DOHH2 (cell line): Measurements from ENCODE around the gene AUTS2.

ENCODE experiments used
- H3F3A ChIP-seq: fragments of 200-600 bp; sonication (generic), shearing (Covaris generic); 2 replicates; pipeline ENCODE4 v1.6.0; 2016; ENCODE audit warnings: antibody characterized with exemption, mild to moderate bottlenecking; ENCODE audit not compliant: control insufficient read depth, insufficient read depth
- H3K27ac ChIP-seq: fragments of 200-600 bp; sonication (generic); 2 replicates; pipeline ENCODE4 v1.5.1; 2014; ENCODE audit warnings: low read depth, mild to moderate bottlenecking, low read length, moderate library complexity
- H3K27me3 ChIP-seq: fragments of 200-600 bp; sonication (generic); 2 replicates; pipeline ENCODE4 v1.6.1; 2014; ENCODE audit warnings: mild to moderate bottlenecking, low read length, mixed read lengths; ENCODE audit not compliant: control insufficient read depth
- H3K36me3 ChIP-seq: fragments of 200-600 bp; sonication (generic); 2 replicates; pipeline ENCODE4 v1.6.1; 2014; ENCODE audit warnings: mild to moderate bottlenecking, low read length, moderate library complexity, mixed read lengths; ENCODE audit not compliant: control insufficient read depth
- H3K4me1 ChIP-seq: fragments of 200-600 bp; sonication (generic); 2 replicates; pipeline ENCODE4 v1.6.1; 2014; ENCODE audit warnings: mild to moderate bottlenecking, low read length, mixed read lengths; ENCODE audit not compliant: control insufficient read depth
- H3K4me2 ChIP-seq: fragments of 200-600 bp; sonication (generic); 2 replicates; pipeline ENCODE4 v1.6.0; 2014; ENCODE audit warnings: mild to moderate bottlenecking, low read length, moderate library complexity
- H3K4me3 ChIP-seq: fragments of 200-600 bp; sonication (generic); 2 replicates; pipeline ENCODE4 v1.5.1; 2014; ENCODE audit warnings: mild to moderate bottlenecking, low read length, mixed read lengths
- H3K79me2 ChIP-seq: fragments of 200-600 bp; sonication (generic); 2 replicates; pipeline ENCODE4 v1.6.1; 2014; ENCODE audit warnings: mild to moderate bottlenecking, low read length, mixed read lengths; ENCODE audit not compliant: control insufficient read depth
- H3K9me2 ChIP-seq: fragments of 200-600 bp; sonication (generic); replicated peaks from 2 replicates; pipeline ENCODE4 v1.6.1; 2014; ENCODE audit warnings: mild to moderate bottlenecking, low read length, mixed read lengths; ENCODE audit not compliant: control insufficient read depth
- H3K9me3 ChIP-seq: fragments of 200-600 bp; sonication (generic); 2 replicates; pipeline ENCODE4 v1.6.1; 2014; ENCODE audit warnings: antibody characterized with exemption, low read length, mixed read lengths; ENCODE audit not compliant: control insufficient read depth, insufficient read depth
- H4K20me1 ChIP-seq: fragments of 200-600 bp; sonication (generic); 2 replicates; pipeline ENCODE4 v1.6.0; 2014; ENCODE audit warnings: low read depth, mild to moderate bottlenecking, antibody characterized with exemption, low read length, moderate library complexity; ENCODE audit not compliant: control insufficient read depth, insufficient read depth
- CTCF ChIP-seq: fragments of 200-600 bp; sonication (generic); IDR thresholded peaks from one replicate; pipeline ENCODE4 v1.5.1; 2014; ENCODE audit warnings: antibody characterized with exemption, mild to moderate bottlenecking, low read depth, low read length; ENCODE audit not compliant: poor library complexity, severe bottlenecking
- EZH2phosphoT487 ChIP-seq: fragments of 200-600 bp; sonication (generic); IDR thresholded peaks from 2 replicates; pipeline ENCODE4 v1.6.1; 2017; ENCODE audit warnings: borderline replicate concordance, mild to moderate bottlenecking, antibody characterized with exemption, low read length, moderate library complexity, mixed read lengths

AUTS2 gene

GRCh38 chr7:70777251-70777650 is 1179.0 kb downstream of the AUTS2 start:
- peaks cover 85% of the 10 kb centered on the region for H3K36me3 ChIP-seq

GRCh38 chr7:70778585-70778984 is 1180.3 kb downstream of the AUTS2 start:
- H4K20me1 ChIP-seq, result no peaks in the 10 kb centered on the region
- no peak overlapping the region for H3K4me3 ChIP-seq
- H3K9me2 ChIP-seq, result no peaks in the 10 kb centered on the region
- no peak overlapping the region for H3K27ac ChIP-seq
- H3K27me3 ChIP-seq, result no peaks in the 10 kb centered on the region
- no peak overlapping the region for H3K4me2 ChIP-seq
- H3K4me1 ChIP-seq, result no peaks in the 10 kb centered on the region
- no peaks in the 10 kb centered on the region for H3K9me3 ChIP-seq
- no peaks in the 10 kb centered on the region for H3F3A ChIP-seq
- peaks cover 87% of the 10 kb centered on the region for H3K36me3 ChIP-seq
- no peaks in the 10 kb centered on the region for H3K79me2 ChIP-seq
- TF ChIP-seq CTCF, result no peak
- no peak for TF ChIP-seq EZH2phosphoT487

More at GRCh38 chr7:70777251-70777650, 1179.0 kb downstream of the AUTS2 start:
- Histone ChIP-seq H3K79me2 (no peaks in the 10 kb centered on the region), H4K20me1 (no peaks in the 10 kb centered on the region), H3K9me3 (no peaks in the 10 kb centered on the region), H3K9me2 (no peaks in the 10 kb centered on the region), H3K4me1 (no peaks in the 10 kb centered on the region), H3K27me3 (no peaks in the 10 kb centered on the region), H3K27ac (no peak overlapping the region), H3K4me3 (no peak overlapping the region), H3F3A (no peaks in the 10 kb centered on the region), H3K4me2 (no peak overlapping the region)
- TF ChIP-seq EZH2phosphoT487 (no peak), CTCF (no peak)

GRCh38 chr7:70779321-70779720 is 1181.0 kb downstream of the AUTS2 start:
- Histone ChIP-seq H3K79me2 (no peaks in the 10 kb centered on the region), H3K4me2 (no peak overlapping the region), H3K4me1 (no peaks in the 10 kb centered on the region), H3K27ac (no peak overlapping the region), H3F3A (no peaks in the 10 kb centered on the region), H4K20me1 (no peaks in the 10 kb centered on the region), H3K36me3 (peaks cover 85% of the 10 kb centered on the region), H3K4me3 (no peak overlapping the region), H3K9me3 (no peaks in the 10 kb centered on the region), H3K9me2 (no peaks in the 10 kb centered on the region), H3K27me3 (no peaks in the 10 kb centered on the region)
- TF ChIP-seq EZH2phosphoT487 (no peak), CTCF (no peak)

GRCh38 chr7:70781922-70782311 is 1183.6 kb downstream of the AUTS2 start:
- no peaks in the 10 kb centered on the region for H4K20me1 ChIP-seq
- H3K4me2 ChIP-seq, result no peak overlapping the region
- no peaks in the 10 kb centered on the region for H3K9me2 ChIP-seq
- peaks cover 83% of the 10 kb centered on the region for H3K36me3 ChIP-seq
- H3K79me2 ChIP-seq, result no peaks in the 10 kb centered on the region
- no peaks in the 10 kb centered on the region for H3K9me3 ChIP-seq
- no peak for TF ChIP-seq CTCF
- no peak for TF ChIP-seq EZH2phosphoT487
- H3K27me3 ChIP-seq, result no peaks in the 10 kb centered on the region
- H3K4me3 ChIP-seq, result no peak overlapping the region
- peaks cover 11% of the 10 kb centered on the region for H3K4me1 ChIP-seq
- H3K27ac ChIP-seq, result no peak overlapping the region
- no peaks in the 10 kb centered on the region for H3F3A ChIP-seq
